AG09309 (cell line): ENCODE results near the gene MRPL47.

ENCODE experiments used
- DNase-seq: peaks from one replicate; pipeline ENCODE4 v3.0.0-alpha.2; 2010; ENCODE audit warnings: low read depth
- H3K4me3 ChIP-seq: 2 replicates; pipeline ENCODE4 v1.5.1; 2011; ENCODE audit warnings: mild to moderate bottlenecking, low read depth, low read length, moderate library complexity; ENCODE audit not compliant: control insufficient read depth
- CTCF ChIP-seq: IDR thresholded peaks from 2 replicates; pipeline ENCODE4 v1.5.1; 2011; ENCODE audit warnings: mild to moderate bottlenecking, low read depth, low read length, inconsistent platforms; ENCODE audit not compliant: insufficient read depth, control insufficient read depth; ENCODE audit errors: missing control alignments

The MRPL47 gene

GRCh38 chr3:179610066-179610465, 5.6 kb upstream of the MRPL47 start:
- no peak for DNase-seq
- no peak overlapping the region for H3K4me3 ChIP-seq
- TF ChIP-seq CTCF: no peak

GRCh38 chr3:179608931-179609720, 4.7 kb upstream of the MRPL47 start:
- no peak for TF ChIP-seq CTCF
- H3K4me3 ChIP-seq: no peak overlapping the region
- no peak for DNase-seq

DNA sequence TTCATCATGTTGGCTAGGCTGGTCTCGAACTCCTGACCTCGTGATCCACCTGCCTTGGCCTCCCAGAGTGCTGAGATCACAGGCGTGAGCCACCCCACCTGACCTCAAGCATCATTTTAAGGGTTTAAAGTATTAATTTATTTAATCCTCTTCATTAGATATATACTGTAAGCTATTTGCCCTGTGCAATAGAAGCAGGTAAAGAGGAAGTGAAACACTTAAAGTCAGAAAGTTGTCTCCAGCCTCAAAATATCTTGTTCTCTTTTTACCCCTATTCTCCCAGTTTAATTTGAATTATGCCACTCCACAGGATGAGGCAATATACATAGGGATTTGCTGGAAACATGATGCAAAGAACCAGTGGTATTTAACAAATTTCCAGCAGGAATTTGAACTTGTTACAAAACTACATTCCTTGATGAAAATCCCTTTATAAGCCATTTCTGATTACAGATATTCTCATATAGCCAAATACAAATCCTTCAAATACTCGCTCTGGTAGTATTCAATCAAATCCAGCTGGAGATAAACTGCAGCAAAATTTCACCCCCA, 2.2 kb upstream of the MRPL47 start:
- TF ChIP-seq CTCF: no peak
- no peak for DNase-seq
- no peak overlapping the region for H3K4me3 ChIP-seq

DNA sequence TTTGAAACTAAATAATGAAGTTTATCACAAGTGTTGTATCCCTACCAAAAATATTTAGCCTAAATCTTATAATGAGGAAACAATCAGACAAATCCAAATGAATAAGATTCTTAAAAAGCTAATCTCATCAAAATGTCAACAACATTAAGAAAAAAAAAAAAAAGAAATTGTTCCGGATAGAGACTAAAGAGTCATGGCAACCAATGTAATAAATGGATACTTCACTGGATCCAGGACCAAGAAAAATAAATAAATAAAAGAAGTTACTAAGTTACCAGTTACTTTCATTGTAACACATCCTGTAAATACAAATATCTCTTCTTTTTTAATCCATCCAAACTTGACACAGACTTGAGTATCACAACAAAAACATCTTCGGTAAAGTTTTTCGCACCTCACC, 607 bp downstream of the MRPL47 start:
- peak overlapping the region; percentile 92 for H3K4me3 ChIP-seq
- DNase-seq: no peak
- TF ChIP-seq CTCF: no peak

DNA sequence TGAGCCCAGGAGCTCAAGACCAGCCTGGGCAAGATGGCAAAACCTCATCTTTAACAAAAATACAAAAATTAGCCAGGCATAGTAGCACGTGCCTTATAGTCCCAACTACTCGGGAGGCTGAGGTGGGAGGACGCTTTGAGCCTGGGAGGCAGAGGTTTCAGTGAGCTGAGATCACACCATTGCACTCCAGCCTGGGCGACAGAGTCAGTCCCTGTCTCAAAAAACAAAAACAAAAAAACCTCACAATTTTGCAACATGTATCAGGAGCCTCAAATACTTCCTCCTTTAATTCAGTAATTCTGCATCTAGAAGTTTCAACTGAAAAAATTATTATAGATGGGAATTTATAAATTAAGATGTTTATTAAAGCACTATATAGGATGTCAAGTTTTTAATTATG, 1.1 kb downstream of the MRPL47 start:
- TF ChIP-seq CTCF: no peak
- DNase-seq: no peak
- no peak overlapping the region; the same call in 1 of the 2 replicates for H3K4me3 ChIP-seq

DNA sequence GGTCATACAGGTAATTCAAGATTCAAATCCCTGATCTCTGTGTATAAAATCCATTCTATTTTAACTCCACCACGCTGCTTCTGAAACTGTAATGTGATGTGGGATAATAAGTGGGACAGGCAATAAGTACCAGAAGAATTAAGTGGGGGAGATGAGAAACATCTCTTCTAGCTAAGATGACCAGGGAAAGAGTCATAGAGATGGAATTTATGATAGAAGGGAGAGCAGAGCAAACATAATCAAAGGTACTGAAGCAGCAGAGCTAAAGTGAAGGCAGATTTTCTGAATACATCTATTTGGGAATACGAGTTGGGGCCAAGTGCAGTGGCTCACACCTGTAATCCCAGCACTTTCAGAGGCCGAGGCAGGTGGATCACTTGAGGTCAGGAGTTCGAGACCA, 4.9 kb downstream of the MRPL47 start:
- no peak overlapping the region for H3K4me3 ChIP-seq
- no peak for TF ChIP-seq CTCF
- no peak for DNase-seq
